NCI-H2029 treated with DMSO at 0.1 percent for 48 hours (cell line): Measurements from ENCODE around the gene P2RY13.

Experiments used
- DNase-seq: peaks from one replicate; lab custom pipeline; 2025; lab: John Stamatoyannopoulos, UW

P2RY13 gene

GRCh38 chr3:151293127-151293526 lies 36.2 kb downstream of the P2RY13 start:
- no peak for DNase-seq

- DNase-seq, result no peak
These were observed 38.7 kb downstream of the P2RY13 start for GRCh38 chr3:151290673-151291072.

GRCh38 chr3:151289445-151289844 lies 39.9 kb downstream of the P2RY13 start:
- DNase-seq, result no peak

GRCh38 chr3:151285940-151286339 lies 43.4 kb downstream of the P2RY13 start:
- no peak for DNase-seq

GRCh38 chr3:151283907-151284461 lies 45.4 kb downstream of the P2RY13 start:
- DNase-seq, result no peak

GRCh38 chr3:151283387-151283786 lies 46.0 kb downstream of the P2RY13 start:
- DNase-seq, result no peak

- peak; percentile 47 for DNase-seq
These were observed 46.4 kb downstream of the P2RY13 start for GRCh38 chr3:151282921-151283320.

GRCh38 chr3:151281671-151282324 lies 47.6 kb downstream of the P2RY13 start:
- no peak for DNase-seq

GRCh38 chr3:151278230-151278629 lies 51.1 kb downstream of the P2RY13 start, which contains the start of gene P2RY14:
Gene P2RY14 (minus strand): TSS chr3:151278542. CDS start chr3:151214316, 64,226 bp downstream.
- no peak for DNase-seq

GRCh38 chr3:151276687-151277042 lies 52.7 kb downstream of the P2RY13 start:
- no peak for DNase-seq
